HEK293 (cell line): Measurements from ENCODE around the gene PMS1.

Experiments used
- CTCF ChIA-PET: fragments of 350-600 bp; formaldehyde crosslinking; extraction: SDS; loops from one replicate; lab custom pipeline; 2021; ENCODE audit warnings: antibody characterized with exemption; lab: Yijun Ruan, JAX
- POLR2A ChIA-PET: fragments of 300-600 bp; formaldehyde crosslinking; extraction: SDS; loops from one replicate; lab custom pipeline; 2020; ENCODE audit warnings: antibody characterized with exemption, inconsistent platforms; lab: Yijun Ruan, JAX
- H3K27ac ChIP-seq: fragments of 200-500 bp; sonication (Bioruptor generic); 2 replicates; pipeline ENCODE4 v1.5.1; 2014; ENCODE audit warnings: low read depth, low read length, control low read depth, inconsistent platforms; ENCODE audit errors: extremely low read depth
- H3K36me3 ChIP-seq, 2 experiments: fragments of 200-500 bp in 1 of 2; sonication (Bioruptor generic) in 1 of 2; 1 replicate in 1 of 2; 2 replicates in 1 of 2; pipeline ENCODE4 v1.5.1; 2014 to 2017; ENCODE audit warnings: inconsistent platforms in 2 of 2, low read length in 2 of 2; ENCODE audit not compliant: control insufficient read depth in 2 of 2, insufficient read depth in 1 of 2
- H3K4me1 ChIP-seq: fragments of 200-500 bp; sonication (Bioruptor generic); 2 replicates; pipeline ENCODE4 v1.5.1; 2014; ENCODE audit warnings: mild to moderate bottlenecking, low read length, inconsistent platforms; ENCODE audit not compliant: control insufficient read depth, insufficient read depth
- H3K4me3 ChIP-seq: 2 replicates; pipeline ENCODE4 v1.5.1; 2011; ENCODE audit warnings: low read depth, mild to moderate bottlenecking, control low read depth, low read length, moderate library complexity
- H3K9me3 ChIP-seq: fragments of 200-500 bp; sonication (Bioruptor generic); 2 replicates; pipeline ENCODE4 v1.5.1; 2014; ENCODE audit warnings: low read depth, low read length, inconsistent platforms; ENCODE audit not compliant: control insufficient read depth, insufficient read depth
- BCL6B ChIP-seq: fragments of 450-650 bp; formaldehyde crosslinking; IDR thresholded peaks from 2 replicates; pipeline ENCODE4 v1.5.1; 2017; ENCODE audit warnings: missing biosample characterization, missing genetic modification characterization
- EGR2 ChIP-seq: fragments of 450-650 bp; formaldehyde crosslinking; IDR thresholded peaks from 2 replicates; pipeline ENCODE4 v1.5.1; 2016; ENCODE audit warnings: low read depth, missing biosample characterization, missing genetic modification characterization
- IKZF3 ChIP-seq: fragments of 450-650 bp; IDR thresholded peaks from 2 replicates; pipeline ENCODE4 v1.5.0; 2018; ENCODE audit warnings: missing biosample characterization, mild to moderate bottlenecking, missing genetic modification characterization, moderate library complexity
- KLF8 ChIP-seq: fragments of 450-650 bp; formaldehyde crosslinking; IDR thresholded peaks from 2 replicates; pipeline ENCODE4 v1.5.1; 2016; ENCODE audit warnings: missing biosample characterization, missing genetic modification characterization
- OSR2 ChIP-seq: fragments of 450-650 bp; formaldehyde crosslinking; IDR thresholded peaks from 2 replicates; pipeline ENCODE4 v1.5.1; 2016; ENCODE audit warnings: missing biosample characterization, missing genetic modification characterization
- REPIN1 ChIP-seq: fragments of 450-650 bp; formaldehyde crosslinking; IDR thresholded peaks from 2 replicates; pipeline ENCODE4 v1.5.1; 2017; ENCODE audit warnings: missing biosample characterization, missing genetic modification characterization, low read depth
- SCRT1 ChIP-seq: fragments of 450-650 bp; formaldehyde crosslinking; IDR thresholded peaks from 2 replicates; pipeline ENCODE4 v1.5.1; 2016; ENCODE audit warnings: missing biosample characterization, missing genetic modification characterization, borderline replicate concordance
- SP3 ChIP-seq: fragments of 450-650 bp; formaldehyde crosslinking; IDR thresholded peaks from 2 replicates; pipeline ENCODE4 v1.5.1; 2016; ENCODE audit warnings: missing biosample characterization, missing genetic modification characterization
- ZFHX2 ChIP-seq: fragments of 450-650 bp; formaldehyde crosslinking; conservative IDR thresholded peaks from 2 replicates; pipeline ENCODE4 v1.5.1; 2016; ENCODE audit warnings: missing biosample characterization, missing genetic modification characterization
- ZFP41 ChIP-seq: fragments of 450-650 bp; formaldehyde crosslinking; IDR thresholded peaks from 2 replicates; pipeline ENCODE4 v1.5.1; 2016; ENCODE audit warnings: missing biosample characterization, missing genetic modification characterization, borderline replicate concordance
- ZNF121 ChIP-seq: fragments of 450-650 bp; formaldehyde crosslinking; IDR thresholded peaks from 2 replicates; pipeline ENCODE4 v1.5.1; 2016; ENCODE audit warnings: missing biosample characterization, missing genetic modification characterization
- ZNF140 ChIP-seq: fragments of 450-650 bp; formaldehyde crosslinking; IDR thresholded peaks from 2 replicates; pipeline ENCODE4 v1.5.1; 2016; ENCODE audit warnings: missing biosample characterization, missing genetic modification characterization
- ZNF18 ChIP-seq: fragments of 450-650 bp; formaldehyde crosslinking; IDR thresholded peaks from 2 replicates; pipeline ENCODE4 v1.5.1; 2016; ENCODE audit warnings: missing biosample characterization, missing genetic modification characterization
- ZNF19 ChIP-seq: fragments of 450-650 bp; formaldehyde crosslinking; IDR thresholded peaks from 2 replicates; pipeline ENCODE4; 2016; ENCODE audit warnings: missing biosample characterization, missing genetic modification characterization, low read depth
- ZNF214 ChIP-seq: fragments of 450-650 bp; formaldehyde crosslinking; IDR thresholded peaks from 2 replicates; pipeline ENCODE4 v1.5.1; 2017; ENCODE audit warnings: missing biosample characterization, mild to moderate bottlenecking, missing genetic modification characterization, borderline replicate concordance
- ZNF221 ChIP-seq: fragments of 450-650 bp; formaldehyde crosslinking; IDR thresholded peaks from 2 replicates; pipeline ENCODE4 v1.5.1; 2017; ENCODE audit warnings: missing biosample characterization, missing genetic modification characterization, borderline replicate concordance
- ZNF223 ChIP-seq: fragments of 450-650 bp; formaldehyde crosslinking; IDR thresholded peaks from 2 replicates; pipeline ENCODE4 v1.5.1; 2016; ENCODE audit warnings: missing biosample characterization, missing genetic modification characterization
- ZNF24 ChIP-seq: fragments of 450-650 bp; formaldehyde crosslinking; IDR thresholded peaks from 2 replicates; pipeline ENCODE4 v1.5.1; 2016; ENCODE audit warnings: missing biosample characterization, missing genetic modification characterization
- ZNF248 ChIP-seq: fragments of 450-650 bp; formaldehyde crosslinking; IDR thresholded peaks from 2 replicates; pipeline ENCODE4 v1.5.1; 2017; ENCODE audit warnings: missing biosample characterization, missing genetic modification characterization
- ZNF266 ChIP-seq: fragments of 450-650 bp; formaldehyde crosslinking; IDR thresholded peaks from 2 replicates; pipeline ENCODE4 v1.5.1; 2016; ENCODE audit warnings: missing biosample characterization, missing genetic modification characterization, low read depth
- ZNF324 ChIP-seq: fragments of 450-650 bp; formaldehyde crosslinking; IDR thresholded peaks from 2 replicates; pipeline ENCODE4 v1.5.1; 2016; ENCODE audit warnings: missing biosample characterization, missing genetic modification characterization
- ZNF354C ChIP-seq: fragments of 450-650 bp; formaldehyde crosslinking; IDR thresholded peaks from 2 replicates; pipeline ENCODE4 v1.5.1; 2016; ENCODE audit warnings: missing biosample characterization, missing genetic modification characterization, low read depth, borderline replicate concordance
- ZNF394 ChIP-seq: fragments of 450-650 bp; formaldehyde crosslinking; IDR thresholded peaks from 2 replicates; pipeline ENCODE4 v1.5.1; 2016; ENCODE audit warnings: missing biosample characterization, missing genetic modification characterization, mild to moderate bottlenecking, moderate library complexity, borderline replicate concordance
- ZNF416 ChIP-seq: fragments of 450-650 bp; formaldehyde crosslinking; IDR thresholded peaks from 2 replicates; pipeline ENCODE4 v1.5.1; 2016; ENCODE audit warnings: missing biosample characterization, missing genetic modification characterization
- ZNF629 ChIP-seq: fragments of 450-650 bp; formaldehyde crosslinking; IDR thresholded peaks from 2 replicates; pipeline ENCODE4 v1.5.1; 2017; ENCODE audit warnings: missing biosample characterization, missing genetic modification characterization
- ZNF747 ChIP-seq: fragments of 450-650 bp; formaldehyde crosslinking; IDR thresholded peaks from 2 replicates; pipeline ENCODE4 v1.5.1; 2016; ENCODE audit warnings: missing biosample characterization, missing genetic modification characterization
- ZNF830 ChIP-seq: fragments of 450-650 bp; IDR thresholded peaks from 2 replicates; pipeline ENCODE4 v1.5.0; 2018; ENCODE audit warnings: missing biosample characterization, missing genetic modification characterization, low read depth, mild to moderate bottlenecking, moderate library complexity
- ZSCAN23 ChIP-seq: fragments of 450-650 bp; formaldehyde crosslinking; IDR thresholded peaks from 2 replicates; pipeline ENCODE4 v1.5.1; 2016; ENCODE audit warnings: missing biosample characterization, missing genetic modification characterization

PMS1 gene

GRCh38 chr2:189866296-189866695, 82.0 kb downstream of the PMS1 start:
- Histone ChIP-seq H3K4me1 (no peaks in the 10 kb centered on the region), H3K4me3 (no peak overlapping the region), H3K9me3 (no peaks in the 10 kb centered on the region)
- no peak for TF ChIP-seq ZSCAN23 (tag by site-specific recombination)
- TF ChIP-seq, all 188 proteins: peak for 0
- Histone ChIP-seq H3K36me3 (peaks cover 13 to 24% of the 10 kb centered on the region in 2 experiments; a peak in 2 of 3 replicates), H3K27ac (no peak overlapping the region)
- ChIA-PET POLR2A (no interaction called here), CTCF (interaction anchor here (0.6 kb wide), 1 partner anchor 104 kb away, joined by 3 read pairs; the partner anchor contains the start of gene OSGEPL1)

- CTCF ChIA-PET, result no interaction called here
- POLR2A ChIA-PET, result no interaction called here
- no peak overlapping the region for H3K4me3 ChIP-seq
- no peaks in the 10 kb centered on the region for H3K9me3 ChIP-seq
- H3K36me3 ChIP-seq, result peaks cover 13 to 14% of the 10 kb centered on the region in 2 experiments; a peak in 2 of 3 replicates
- TF ChIP-seq EGR2 (tag by site-specific recombination), result no peak
- no peak for TF ChIP-seq BCL6B
- TF ChIP-seq ZNF121, result no peak
- TF ChIP-seq ZSCAN23 (tag by site-specific recombination), result no peak
- no peak for TF ChIP-seq IKZF3 (tag by site-specific recombination)
- no peak for TF ChIP-seq ZNF140
- TF ChIP-seq KLF8 (tag by site-specific recombination), result no peak
- no peak for TF ChIP-seq ZNF223
- TF ChIP-seq SP3 (tag by site-specific recombination), result no peak
- TF ChIP-seq ZNF747, result no peak
- no peak for TF ChIP-seq ZNF830 (tag by site-specific recombination)
- no peak for TF ChIP-seq ZNF248
- TF ChIP-seq ZNF18 (tag by site-specific recombination), result no peak
- no peak for TF ChIP-seq ZNF629 (tag by site-specific recombination)
- no peak for TF ChIP-seq OSR2 (tag by site-specific recombination)
- H3K4me1 ChIP-seq, result no peaks in the 10 kb centered on the region
- H3K27ac ChIP-seq, result no peak overlapping the region
These were observed 84.6 kb downstream of the PMS1 start for GRCh38 chr2:189868896-189869295.

- Histone ChIP-seq H3K36me3 (peaks cover 8 to 18% of the 10 kb centered on the region in 2 experiments; a peak in 2 of 3 replicates), H3K4me3 (no peak overlapping the region), H3K9me3 (no peaks in the 10 kb centered on the region), H3K27ac (no peak overlapping the region), H3K4me1 (no peaks in the 10 kb centered on the region)
- ChIA-PET CTCF (no interaction called here), POLR2A (no interaction called here)
- no peak for TF ChIP-seq ZNF354C (tag by site-specific recombination)
- no peak for TF ChIP-seq ZFP41
- TF ChIP-seq SCRT1 (tag by site-specific recombination), result no peak
- no peak for TF ChIP-seq ZNF221 (tag by site-specific recombination)
- no peak for TF ChIP-seq ZFHX2
- no peak for TF ChIP-seq ZNF416
- no peak for TF ChIP-seq ZNF19
- no peak for TF ChIP-seq ZNF214 (tag by site-specific recombination)
- no peak for TF ChIP-seq ZNF394 (tag by site-specific recombination)
- no peak for TF ChIP-seq REPIN1
- no peak for TF ChIP-seq ZNF266 (tag by site-specific recombination)
- TF ChIP-seq ZNF324 (tag by site-specific recombination), result no peak
- TF ChIP-seq ZNF24 (tag by site-specific recombination), result no peak
- no peak for TF ChIP-seq ZNF629 (tag by site-specific recombination)
These were observed 86.3 kb downstream of the PMS1 start for GRCh38 chr2:189870381-189871085.
